HL-60/S4 treated with phorbol 12-myristate 13-acetate at 8.2 ng/mL for 4 days and 3 days (cell line): ENCODE measurements around the gene NAA40.
"Not testable (repeated sequence)": the region's sequence is repeated elsewhere in the genome, so short reads cannot be mapped to it uniquely, and the experiment has no call there.

Experiments used
- in situ Hi-C: fragments of 300-500 bp; cut with MboI; formaldehyde crosslinking; loops from 2 replicates; pipeline ENCODE4 v1.15.0; 2022; ENCODE audit warnings: low sequenced_read_pairs

NAA40 gene

DNA sequence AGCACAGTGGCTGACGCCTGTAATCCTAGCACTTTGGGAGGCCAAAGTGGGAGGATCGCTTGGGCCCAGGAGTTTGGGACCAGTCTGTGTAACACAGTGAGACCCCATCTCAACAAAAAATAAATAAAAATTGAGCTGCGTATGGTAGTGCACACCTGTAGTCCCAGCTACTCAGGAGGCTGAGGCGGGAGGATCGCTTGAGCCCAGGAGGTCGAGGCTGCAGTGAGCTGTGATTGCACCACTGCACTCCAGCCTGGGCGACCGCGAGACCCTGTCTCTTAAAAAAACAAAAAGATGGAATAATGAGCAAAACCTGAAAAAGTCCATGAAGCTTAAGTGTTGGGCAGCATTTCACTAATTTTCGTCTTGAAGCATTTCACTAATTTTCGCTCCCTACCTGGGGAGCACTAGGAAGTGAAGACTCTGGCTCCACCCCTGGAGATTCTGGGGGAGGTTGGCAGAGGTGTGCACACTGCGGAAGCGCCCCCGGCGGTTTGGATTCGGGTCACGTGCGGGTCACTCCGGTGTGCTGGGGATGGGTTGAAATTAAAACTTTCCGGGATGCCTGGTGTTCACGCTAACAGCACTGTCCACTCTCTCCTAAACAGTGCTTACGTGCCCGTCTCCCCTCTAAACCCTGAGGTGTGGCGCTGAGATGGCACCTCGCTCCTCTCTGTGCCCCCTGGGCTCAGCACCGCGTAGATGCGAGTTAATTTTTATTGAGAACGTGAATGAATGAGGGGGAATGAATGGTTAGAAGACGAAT is 906 bp upstream of the NAA40 start:
- in situ Hi-C loops, result no loop called here

DNA sequence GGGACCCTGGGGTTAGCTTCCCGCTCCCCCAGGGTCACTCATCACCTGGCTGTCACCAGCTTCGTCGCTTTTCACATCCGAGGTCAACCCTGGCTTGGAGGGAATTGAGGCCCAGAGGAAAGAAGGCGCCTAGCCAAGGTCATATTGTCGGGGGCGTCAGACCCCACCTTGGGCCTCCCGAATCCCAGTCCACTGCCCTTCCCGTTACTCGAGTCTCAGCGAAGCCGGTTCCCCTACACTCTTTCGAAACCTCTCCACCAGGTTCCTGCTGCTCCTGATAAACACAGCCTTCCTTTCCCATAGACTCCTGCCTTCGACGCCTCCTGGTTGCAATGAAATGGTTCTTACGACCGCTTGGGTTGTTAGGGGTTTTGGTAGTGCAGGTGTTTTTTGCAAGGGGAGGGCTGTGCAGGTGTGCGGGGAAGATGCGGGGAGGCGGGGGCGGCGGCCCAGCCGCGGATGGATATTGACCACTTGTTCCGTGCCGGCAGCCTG is 642 bp downstream of the NAA40 start:
- in situ Hi-C loops, result no loop called here

DNA sequence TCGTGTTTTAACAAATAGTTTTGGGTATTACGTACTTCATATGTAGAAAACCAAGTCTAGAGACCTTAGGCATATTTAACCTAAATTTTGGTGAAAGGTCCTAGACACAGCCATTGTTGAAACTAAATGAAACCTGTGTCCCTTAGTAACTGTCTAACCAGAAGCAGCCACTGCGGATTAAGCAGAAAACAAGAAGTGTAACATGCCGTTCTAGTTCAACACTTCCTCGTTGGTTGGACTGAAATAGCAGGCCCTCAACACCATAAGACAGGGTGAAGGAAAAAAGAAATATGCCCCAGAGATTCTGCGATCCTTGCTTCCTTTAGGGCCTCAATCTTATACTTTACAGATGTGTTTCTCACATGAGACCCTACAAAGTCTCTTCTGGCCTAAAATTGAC is 2.0 kb downstream of the NAA40 start:
- in situ Hi-C loops, result no loop called here

DNA sequence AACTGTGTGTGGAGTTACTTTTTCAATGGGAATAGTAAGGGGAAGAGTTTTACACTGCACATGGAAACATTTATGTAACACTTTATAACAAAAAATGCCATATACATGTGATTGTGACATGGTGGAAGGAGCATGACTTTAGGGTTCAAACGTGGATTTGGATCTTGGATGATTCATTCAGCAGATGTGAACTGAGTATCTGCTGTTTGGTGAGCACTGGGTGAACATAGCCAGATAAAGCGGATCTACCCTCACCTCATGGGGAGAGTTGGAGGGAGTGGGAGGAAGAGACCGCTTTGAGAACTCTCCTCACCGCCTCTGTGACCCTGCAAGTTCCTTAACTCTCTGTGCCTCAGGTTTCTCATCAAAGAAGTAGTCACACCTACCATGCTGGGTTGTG is 3.1 kb downstream of the NAA40 start:
- in situ Hi-C loops, result no loop called here

DNA sequence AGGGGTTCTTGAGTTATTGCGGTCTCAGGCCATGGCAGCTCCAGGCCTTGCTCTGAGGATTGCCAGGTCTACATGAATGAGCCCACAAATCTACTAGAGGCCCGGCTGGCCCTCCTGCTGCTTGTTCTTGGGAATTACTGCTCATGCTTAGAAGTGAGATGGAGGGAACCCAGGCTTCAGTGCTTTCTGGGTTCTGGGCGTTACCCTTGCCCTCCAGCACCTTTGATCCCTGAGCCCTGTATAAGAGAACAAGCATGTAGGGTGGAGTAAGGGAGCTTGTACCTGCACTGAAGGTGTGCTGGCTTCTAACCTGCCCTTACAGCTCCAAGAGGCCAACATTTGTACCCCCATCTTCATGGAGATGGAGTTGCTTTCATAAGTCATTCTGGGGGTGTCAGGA is 4.0 kb downstream of the NAA40 start:
- in situ Hi-C loops, result no loop called here

DNA sequence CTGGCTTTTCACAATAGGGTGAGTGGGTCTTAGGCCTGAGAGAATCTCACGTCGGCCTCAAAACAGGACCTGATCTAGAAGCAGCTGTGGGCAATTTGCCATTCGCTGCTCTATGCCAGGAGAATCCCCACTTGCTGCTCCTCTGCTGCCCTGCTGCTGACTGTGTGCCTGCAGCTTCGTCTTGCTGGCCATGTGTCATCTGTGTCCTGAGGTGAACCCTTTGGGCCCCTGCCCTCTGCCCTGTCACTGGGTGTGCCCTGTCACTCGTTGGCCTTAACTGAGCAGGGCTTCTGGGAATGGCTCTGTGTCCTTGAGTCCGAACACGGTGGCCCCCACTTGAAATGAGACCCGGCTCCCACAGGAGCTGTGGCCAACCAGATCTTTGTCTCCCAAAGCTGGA is 6.2 kb downstream of the NAA40 start:
- in situ Hi-C loops, result no loop called here

DNA sequence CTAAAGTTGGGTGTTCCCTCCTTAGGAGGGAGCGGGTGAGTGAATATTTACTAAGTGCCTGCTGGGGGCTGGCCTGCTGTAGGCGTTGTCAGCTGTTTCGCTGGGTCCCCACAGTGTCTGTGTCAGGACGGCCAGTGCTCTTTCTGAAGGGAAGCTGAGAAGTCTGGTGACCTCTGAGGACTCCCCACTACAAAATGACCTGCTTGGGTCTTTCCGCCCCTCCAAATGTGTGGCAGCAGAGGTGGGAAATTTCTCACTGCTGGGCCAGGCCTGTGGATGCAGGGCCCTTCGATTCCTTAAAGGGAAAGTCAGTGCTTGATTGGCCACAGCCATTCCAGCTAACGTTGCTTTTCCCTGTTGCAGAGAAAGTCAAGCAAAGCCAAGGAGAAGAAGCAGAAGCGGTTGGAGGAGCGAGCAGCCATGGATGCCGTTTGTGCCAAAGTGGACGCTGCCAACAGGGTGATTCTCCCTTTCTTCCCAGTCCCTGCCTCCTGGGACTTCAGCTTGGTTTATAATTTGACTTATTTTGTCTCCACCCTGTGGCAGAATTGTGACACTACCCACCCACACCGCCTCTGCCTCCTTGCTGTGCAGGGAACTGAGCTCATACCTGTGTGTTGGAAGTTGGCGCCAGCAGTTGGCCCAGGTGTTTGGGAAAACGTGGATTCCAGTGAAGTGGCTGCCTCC is 6.8 kb downstream of the NAA40 start:
- in situ Hi-C loops, result no loop called here

DNA sequence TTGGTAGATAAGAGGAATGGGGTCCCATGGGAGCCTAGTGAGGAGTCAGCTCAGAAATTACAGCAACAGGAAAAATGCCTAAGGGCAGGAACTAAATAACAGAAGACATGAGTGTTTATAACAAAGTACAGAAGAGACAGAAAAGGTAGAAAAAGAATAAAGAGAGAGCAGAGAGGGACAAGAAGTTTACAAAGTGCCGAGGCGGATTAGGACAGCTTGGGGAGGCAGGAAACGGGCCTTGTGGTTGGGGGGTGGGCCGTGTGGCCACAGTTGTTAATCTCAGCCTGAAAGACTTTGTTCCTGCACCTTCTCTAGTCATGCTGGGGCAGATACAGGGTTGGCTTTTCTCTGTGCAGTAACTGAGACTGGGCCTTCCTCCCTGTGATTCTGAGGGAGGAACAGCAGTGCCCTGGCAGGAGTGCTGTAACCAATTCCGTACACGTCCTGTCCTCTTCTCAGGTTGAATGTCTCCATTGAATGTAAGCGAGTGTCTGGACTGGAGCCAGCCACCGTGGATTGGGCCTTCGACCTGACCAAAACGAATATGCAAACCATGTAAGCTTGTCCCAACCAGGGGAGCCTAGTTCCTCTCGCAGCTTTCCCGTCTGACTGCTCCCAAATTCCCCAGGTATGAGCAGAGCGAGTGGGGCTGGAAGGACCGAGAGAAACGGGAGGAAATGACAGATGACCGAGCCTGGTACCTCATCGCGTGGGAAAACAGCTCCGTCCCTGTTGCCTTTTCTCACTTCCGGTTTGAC is 13.2 kb downstream of the NAA40 start:
- in situ Hi-C loops, result no loop called here

DNA sequence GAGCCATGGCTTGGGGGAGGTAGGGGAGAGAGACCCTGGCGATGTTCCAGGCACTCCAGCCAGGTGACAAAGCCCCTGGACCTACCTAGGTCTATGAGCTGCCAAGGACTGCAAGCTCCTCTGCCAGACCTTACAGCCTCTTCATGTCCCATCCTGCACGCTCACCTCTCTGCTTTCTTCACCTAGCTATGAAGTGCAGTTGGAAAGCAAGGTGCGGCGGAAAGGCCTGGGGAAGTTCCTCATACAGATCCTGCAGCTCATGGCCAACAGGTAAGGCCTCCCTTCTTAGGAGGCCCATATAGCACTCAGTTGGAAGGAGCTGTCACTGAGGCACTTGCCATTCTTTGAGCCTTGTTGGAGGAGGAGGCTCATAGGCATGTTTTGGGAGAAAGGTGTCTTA is 13.8 kb downstream of the NAA40 start:
- in situ Hi-C loops, result no loop called here

DNA sequence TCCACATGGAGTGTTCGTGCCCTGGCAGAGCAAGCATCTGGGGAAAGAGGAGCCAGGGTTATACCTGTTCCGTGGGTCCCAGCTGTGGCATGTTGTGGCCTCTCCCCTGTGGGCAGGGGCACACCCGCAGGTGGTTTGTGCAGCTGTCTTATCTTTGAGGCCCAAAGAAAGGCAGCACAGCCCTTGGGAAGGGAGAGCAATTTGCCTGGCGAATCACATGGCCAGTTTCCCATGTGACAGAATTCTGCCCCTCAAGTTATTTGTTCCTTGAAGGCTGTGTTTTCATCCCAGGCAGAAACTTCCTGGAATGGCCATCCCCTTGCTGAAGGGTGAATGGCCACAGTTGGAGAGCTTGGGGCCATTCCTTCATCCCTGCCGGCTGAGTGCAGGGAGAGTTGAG is 19.2 kb downstream of the NAA40 start:
- in situ Hi-C loops, result no loop called here

DNA sequence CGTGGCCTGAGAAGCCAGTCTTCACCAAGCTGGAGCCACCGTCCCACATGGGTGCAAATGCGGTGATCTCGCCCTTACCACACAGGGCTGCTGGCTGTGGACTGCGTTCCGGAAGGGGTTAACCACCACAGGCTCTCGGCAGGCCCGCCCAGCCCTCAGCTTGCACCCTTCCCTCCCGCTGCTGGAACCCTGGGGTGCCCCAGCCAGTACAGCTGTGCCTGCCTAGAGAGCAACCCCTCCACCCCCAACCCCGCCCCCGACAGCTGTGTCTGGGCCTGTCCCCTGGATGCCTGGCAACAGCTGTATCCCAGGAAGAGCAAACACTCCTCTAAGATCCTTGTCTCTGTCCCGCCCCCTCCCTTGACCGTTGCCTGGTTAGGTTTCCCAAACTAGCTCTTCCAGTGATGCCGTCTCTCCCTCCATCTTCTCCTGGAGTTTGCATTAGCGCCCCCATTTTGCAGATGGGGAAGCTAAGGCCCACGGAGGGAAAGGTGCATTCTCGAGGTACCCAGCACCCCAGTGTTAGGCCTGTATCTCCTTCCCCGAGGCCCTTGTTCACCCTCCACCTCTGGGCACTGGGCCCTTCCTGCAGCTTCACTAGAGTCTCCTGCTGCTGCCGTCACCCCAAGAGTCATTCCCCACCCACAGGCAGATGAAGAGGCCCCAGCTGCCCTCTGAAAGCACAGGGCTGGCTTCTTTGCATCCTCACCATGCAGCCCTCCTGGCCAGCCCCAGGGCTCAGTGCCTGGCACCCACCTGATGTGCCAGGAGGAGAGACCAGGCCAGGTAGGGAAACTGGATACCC is 23.0 kb downstream of the NAA40 start:
- in situ Hi-C loops, result no loop called here

DNA sequence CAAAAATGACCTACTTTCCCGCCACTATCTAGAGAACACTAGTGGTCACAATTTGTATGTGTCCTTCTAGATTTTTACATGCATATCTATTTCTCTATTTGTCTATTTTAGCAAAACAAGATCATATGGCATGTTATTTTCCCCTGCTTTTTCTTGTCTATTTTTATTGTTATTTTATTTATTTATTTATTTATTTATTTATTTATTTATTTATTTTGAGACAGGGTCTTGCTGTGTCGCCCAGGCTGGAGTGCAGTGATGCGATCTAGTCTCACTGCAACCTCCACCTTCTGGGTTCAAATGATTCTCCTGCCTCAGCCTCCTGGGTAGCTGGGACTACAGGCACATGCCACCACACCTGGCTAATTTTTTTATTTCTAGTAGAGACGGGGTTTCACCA is 25.1 kb downstream of the NAA40 start:
- in situ Hi-C loops, result not testable (repeated sequence)

DNA sequence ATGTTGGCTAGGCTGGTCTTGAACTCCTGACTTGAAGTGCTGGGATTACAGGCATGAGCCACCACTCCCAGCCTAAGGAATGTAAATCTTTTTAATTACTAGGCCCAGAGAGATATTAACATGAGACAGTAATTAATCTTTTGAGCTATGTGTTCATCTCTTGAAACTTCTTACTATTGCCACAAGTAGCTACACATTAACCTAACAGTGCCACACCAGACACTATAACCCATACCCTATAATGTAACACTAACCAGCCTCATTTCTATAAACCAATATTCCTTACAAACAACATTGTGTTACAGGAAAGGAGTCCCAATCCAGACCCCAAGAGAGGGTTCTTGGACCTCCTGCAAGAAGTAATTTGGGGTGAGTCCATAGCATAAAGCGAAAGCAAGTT is 27.6 kb downstream of the NAA40 start:
- in situ Hi-C loops, result no loop called here

DNA sequence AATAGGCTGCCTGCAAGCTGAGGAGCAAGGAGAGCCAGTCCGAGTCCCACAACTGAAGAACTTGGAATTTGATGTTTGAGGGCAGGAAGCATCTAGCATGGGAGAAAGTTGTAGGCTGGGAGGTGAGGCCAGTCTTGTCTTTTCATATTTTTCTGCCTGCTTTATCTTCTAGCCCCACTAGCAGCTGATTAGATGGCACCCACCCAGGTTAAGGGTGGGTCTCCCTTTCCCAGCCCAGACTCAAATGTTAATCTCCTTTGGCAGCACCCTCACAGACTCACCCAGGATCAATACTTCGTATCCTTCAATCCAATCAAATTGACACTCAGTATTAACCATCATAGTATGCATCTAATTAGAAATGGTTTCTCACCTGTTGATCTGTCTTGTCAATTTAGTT is 30.7 kb downstream of the NAA40 start:
- in situ Hi-C loops, result no loop called here

DNA sequence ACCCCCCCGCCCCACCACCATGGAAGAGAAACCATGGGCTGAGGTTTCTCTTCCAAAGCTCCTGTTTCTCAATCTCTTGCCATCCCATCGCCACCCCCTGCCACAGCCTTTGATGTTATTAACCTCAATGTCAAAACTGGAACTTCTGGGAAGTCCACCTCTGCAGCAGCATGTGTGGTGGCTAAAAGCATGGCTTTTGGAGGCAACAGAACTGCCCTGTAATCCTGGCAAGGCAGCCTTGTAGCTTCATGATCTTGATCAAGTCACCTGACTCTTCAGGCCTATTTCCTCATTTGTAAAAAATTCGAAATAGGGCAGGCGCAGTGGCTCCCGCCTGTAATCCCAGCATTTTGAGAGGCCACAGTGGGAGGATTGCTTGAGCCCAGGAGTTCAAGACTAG is 32.1 kb downstream of the NAA40 start:
- in situ Hi-C loops, result no loop called here

DNA sequence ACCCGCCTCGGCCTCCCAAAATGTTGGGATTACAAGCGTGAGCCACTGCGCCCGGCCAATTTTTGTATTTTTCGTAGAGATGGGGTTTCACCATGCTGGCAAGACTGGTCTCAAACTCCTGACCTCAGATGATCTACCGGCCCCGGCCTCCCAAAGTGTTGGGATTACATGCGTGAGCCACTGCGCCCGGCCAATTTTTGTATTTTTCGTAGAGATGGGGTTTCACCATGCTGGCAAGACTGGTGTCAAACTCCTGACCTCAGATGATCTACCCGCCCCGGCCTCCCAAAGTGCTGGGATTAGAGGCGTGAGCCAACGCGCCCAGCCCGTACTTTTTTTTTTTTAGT is 35.1 kb downstream of the NAA40 start:
- in situ Hi-C loops, result not testable (repeated sequence)

DNA sequence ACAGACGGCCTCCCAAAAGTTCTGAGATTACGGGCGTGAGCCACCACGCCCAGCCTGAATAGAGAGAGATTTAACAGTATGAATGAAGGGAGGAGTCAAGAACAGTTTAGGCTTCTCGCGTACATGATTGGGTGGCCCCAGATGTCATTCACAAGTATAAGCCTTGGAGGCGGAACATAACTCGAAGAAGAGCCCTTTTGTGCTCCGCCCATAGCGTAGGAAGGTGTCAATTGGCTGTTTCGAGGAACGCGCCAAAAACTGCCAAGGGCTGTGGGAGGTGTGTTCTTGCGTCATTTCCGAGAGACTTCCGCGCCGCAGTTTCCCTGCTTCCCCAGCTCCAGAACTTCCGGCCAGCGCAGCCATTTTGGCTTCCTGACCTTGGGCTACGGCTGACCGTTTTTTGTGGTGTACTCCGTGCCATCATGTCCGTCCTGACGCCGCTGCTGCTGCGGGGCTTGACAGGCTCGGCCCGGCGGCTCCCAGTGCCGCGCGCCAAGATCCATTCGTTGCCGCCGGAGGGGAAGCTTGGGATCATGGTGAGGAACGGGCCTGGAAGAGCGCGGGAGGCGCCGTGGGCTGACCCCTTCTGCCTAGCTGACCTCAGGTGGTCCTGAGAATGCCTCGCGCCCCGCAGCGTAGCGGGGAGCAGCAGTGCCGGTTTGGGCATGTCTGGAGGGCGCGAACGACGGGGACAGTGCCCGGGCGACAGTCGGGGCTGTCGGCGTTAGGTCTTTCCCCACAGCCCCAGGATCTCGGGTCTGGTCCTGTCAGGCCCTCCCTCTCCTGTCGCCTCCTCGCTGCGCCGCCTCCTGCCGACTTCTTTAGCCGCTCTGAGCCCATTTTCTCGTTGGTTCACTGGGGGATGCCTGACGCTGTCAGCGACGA is 35.7 kb downstream of the NAA40 start, which contains the start of gene COX8A:
Gene COX8A, plus strand, starts transcription at position 362 of the 885 bp plus-strand sequence. Its CDS starts 61 bp downstream, at position 423.
- in situ Hi-C loops, result no loop called here

DNA sequence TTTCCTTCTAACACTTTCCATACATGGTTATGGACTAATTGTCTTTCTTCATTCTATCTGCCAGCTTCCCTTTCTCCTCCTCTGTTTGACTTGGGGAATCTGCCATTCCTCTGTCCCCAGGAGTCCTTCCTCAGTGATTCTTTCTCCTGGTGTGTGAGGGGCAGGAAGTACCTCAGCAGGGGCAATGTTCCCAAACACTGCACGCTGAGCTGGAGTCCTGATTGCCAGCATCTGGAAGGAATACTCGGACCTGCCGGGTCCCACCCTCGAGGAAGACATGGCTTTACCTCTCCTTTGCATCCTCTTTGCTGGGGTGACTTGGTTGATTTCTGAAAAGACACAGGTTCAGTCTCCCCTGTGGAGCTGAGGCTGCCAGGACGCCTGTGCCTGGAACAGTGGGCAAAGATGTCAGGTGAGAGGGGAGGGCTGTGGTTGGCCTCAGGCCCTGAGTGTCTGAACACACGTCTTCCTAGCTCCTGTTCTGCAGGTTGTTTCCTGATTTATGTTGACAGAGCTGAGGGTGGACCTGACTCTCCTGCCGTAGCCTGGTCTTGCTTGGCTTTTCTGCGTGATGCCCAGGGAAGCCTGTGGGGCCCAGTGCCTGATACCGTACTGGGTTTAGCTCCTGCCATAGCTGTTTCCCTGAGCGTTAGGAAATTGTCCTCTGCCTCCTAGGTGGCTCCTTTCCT is 39.9 kb downstream of the NAA40 start:
- in situ Hi-C loops, result no loop called here

DNA sequence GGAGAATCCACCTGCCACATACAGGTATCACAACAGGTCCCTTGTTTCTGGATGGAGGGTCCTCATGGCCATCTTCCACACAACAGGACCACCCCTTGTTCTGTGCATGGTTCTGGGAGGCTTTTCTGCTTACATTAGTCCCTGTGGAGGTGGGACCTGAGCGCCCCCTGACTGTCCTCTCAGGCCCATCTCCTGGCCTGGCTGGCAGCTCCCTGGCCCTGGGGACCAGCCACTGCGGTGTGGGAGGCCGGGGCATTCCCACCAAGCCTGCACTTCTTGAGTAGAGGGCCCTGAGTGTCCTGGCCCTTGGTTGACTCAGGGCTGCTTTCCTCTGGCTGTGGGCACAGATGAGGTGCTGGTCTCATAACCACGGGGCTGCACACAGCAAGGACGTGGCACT is 40.6 kb downstream of the NAA40 start:
- in situ Hi-C loops, result no loop called here

DNA sequence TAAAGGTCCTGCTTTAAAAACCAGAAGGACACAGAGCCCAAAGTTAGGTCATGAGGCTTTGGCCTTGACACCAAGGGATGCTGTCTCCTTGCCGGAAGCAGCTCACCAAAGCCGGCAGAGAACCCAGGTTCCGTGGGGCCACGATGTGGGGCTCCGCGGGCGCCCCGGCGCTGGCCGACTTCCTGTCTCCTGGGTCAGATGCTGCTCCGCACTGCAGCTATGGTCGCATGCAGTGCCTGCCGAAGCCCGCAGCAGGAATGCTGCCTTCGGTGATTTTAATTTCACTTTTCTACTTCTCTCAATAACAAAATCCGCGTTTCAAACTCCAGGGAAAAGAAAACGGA is 47.0 kb downstream of the NAA40 start:
- in situ Hi-C loops, result no loop called here
